ENCODE results near the gene POLK. TPM values are rescaled to one million over a fixed set of nuclear protein-coding genes. Genes with fewer than 3 reads are reported as not detected.
"Not testable (repeated sequence)": the region's sequence is repeated elsewhere in the genome, so short reads cannot be mapped to it uniquely, and the experiment has no call there.

Gene POLK
- total RNA-seq, 1 donor from 2014 or later, result 52.3 TPM

- DNase-seq (ENCODE audit: low spot score), result peak; percentile 67
These were observed 756 bp upstream of the POLK start for GRCh38 chr5:75510836-75511434.

- no peak for DNase-seq (ENCODE audit: low spot score)
These were observed 838 bp downstream of the POLK start for GRCh38 chr5:75512383-75513074.

- DNase-seq (ENCODE audit: low spot score), result no peak
These were observed 2.1 kb downstream of the POLK start for GRCh38 chr5:75513841-75514240.

- DNase-seq (ENCODE audit: low spot score), result no peak
These were observed 2.6 kb downstream of the POLK start for GRCh38 chr5:75514323-75514722.

- no peak for DNase-seq (ENCODE audit: low spot score)
These were observed 8.1 kb downstream of the POLK start for GRCh38 chr5:75519761-75520160.

- no peak for DNase-seq (ENCODE audit: low spot score)
These were observed 9.5 kb downstream of the POLK start for GRCh38 chr5:75521195-75521594.

- no peak for DNase-seq (ENCODE audit: low spot score)
These were observed 10.3 kb downstream of the POLK start for GRCh38 chr5:75522025-75522424.

- no peak for DNase-seq (ENCODE audit: low spot score)
These were observed 10.9 kb downstream of the POLK start for GRCh38 chr5:75522542-75522941.

GRCh38 chr5:75523275-75523674 lies 11.6 kb downstream of the POLK start:
- DNase-seq (ENCODE audit: low spot score), result no peak

GRCh38 chr5:75524071-75524470 lies 12.4 kb downstream of the POLK start:
- DNase-seq (ENCODE audit: low spot score), result no peak

GRCh38 chr5:75524591-75524990 lies 12.9 kb downstream of the POLK start:
- no peak for DNase-seq (ENCODE audit: low spot score)

GRCh38 chr5:75525344-75525743 lies 13.7 kb downstream of the POLK start:
- no peak for DNase-seq (ENCODE audit: low spot score)

GRCh38 chr5:75526070-75526469 lies 14.4 kb downstream of the POLK start:
- DNase-seq (ENCODE audit: low spot score), result no peak

GRCh38 chr5:75529185-75529584 lies 17.5 kb downstream of the POLK start:
- DNase-seq (ENCODE audit: low spot score), result no peak

- DNase-seq (ENCODE audit: low spot score), result no peak
These were observed 20.5 kb downstream of the POLK start for GRCh38 chr5:75532190-75532589.

- not testable (repeated sequence) for DNase-seq (ENCODE audit: low spot score)
These were observed 22.0 kb downstream of the POLK start for GRCh38 chr5:75533716-75534115.

GRCh38 chr5:75534734-75535133 lies 23.0 kb downstream of the POLK start:
- no peak for DNase-seq (ENCODE audit: low spot score)

GRCh38 chr5:75536147-75536546 lies 24.5 kb downstream of the POLK start:
- no peak for DNase-seq (ENCODE audit: low spot score)

- DNase-seq (ENCODE audit: low spot score), result no peak
These were observed 25.1 kb downstream of the POLK start for GRCh38 chr5:75536694-75537360.

- no peak for DNase-seq (ENCODE audit: low spot score)
These were observed 26.5 kb downstream of the POLK start for GRCh38 chr5:75538211-75538610.

GRCh38 chr5:75545131-75545530 lies 33.4 kb downstream of the POLK start:
- DNase-seq (ENCODE audit: low spot score), result no peak

- DNase-seq (ENCODE audit: low spot score), result no peak
These were observed 35.1 kb downstream of the POLK start for GRCh38 chr5:75546830-75547229.

- DNase-seq (ENCODE audit: low spot score), result no peak
These were observed 36.1 kb downstream of the POLK start for GRCh38 chr5:75547812-75548211.
